ENCODE results near the gene CCNY.

DNA sequence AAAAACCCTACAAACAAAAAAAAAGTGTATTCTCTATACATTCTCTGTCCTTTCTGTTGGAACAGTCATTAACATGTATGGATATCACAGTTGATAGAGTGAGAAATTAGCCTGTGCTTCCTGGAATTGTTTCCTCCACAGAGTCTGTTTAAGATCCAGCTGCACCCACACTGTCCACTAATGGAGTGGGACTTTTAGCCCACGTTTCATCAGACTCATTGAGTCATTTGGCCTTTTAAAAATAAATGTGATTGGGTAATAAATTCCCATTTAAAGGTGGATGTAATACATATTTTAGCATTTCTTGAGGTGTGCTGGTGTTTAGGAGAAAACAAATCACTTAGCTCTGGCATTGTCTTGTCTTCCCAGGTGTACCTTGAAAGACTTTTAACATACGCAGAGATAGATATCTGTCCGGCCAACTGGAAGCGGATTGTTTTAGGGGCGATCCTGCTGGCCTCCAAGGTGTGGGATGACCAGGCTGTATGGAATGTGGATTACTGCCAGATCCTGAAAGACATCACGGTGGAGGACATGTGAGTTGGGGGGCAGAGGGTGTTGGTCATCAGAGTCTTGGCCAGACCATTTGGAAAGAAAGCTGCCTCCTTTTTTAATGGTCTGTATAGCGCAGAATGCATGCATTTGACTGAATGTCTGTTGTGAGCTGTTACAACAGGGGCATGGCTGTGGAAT is 216.5 kb downstream of the CCNY start:
- no peak for TF ChIP-seq TAF1 (IDR thresholded peaks at IDR 0.05; ENCODE audit: borderline replicate concordance, insufficient read depth, low read length)
- TF ChIP-seq, protein P1, sequence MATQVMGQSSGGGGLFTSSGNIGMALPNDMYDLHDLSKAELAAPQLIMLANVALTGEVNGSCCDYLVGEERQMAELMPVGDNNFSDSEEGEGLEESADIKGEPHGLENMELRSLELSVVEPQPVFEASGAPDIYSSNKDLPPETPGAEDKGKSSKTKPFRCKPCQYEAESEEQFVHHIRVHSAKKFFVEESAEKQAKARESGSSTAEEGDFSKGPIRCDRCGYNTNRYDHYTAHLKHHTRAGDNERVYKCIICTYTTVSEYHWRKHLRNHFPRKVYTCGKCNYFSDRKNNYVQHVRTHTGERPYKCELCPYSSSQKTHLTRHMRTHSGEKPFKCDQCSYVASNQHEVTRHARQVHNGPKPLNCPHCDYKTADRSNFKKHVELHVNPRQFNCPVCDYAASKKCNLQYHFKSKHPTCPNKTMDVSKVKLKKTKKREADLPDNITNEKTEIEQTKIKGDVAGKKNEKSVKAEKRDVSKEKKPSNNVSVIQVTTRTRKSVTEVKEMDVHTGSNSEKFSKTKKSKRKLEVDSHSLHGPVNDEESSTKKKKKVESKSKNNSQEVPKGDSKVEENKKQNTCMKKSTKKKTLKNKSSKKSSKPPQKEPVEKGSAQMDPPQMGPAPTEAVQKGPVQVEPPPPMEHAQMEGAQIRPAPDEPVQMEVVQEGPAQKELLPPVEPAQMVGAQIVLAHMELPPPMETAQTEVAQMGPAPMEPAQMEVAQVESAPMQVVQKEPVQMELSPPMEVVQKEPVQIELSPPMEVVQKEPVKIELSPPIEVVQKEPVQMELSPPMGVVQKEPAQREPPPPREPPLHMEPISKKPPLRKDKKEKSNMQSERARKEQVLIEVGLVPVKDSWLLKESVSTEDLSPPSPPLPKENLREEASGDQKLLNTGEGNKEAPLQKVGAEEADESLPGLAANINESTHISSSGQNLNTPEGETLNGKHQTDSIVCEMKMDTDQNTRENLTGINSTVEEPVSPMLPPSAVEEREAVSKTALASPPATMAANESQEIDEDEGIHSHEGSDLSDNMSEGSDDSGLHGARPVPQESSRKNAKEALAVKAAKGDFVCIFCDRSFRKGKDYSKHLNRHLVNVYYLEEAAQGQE (IDR thresholded peaks at IDR 0.05; ENCODE audit: insufficient read depth in 1 of 2, low read depth in 2 of 2, low read length in 2 of 2) = no peak
- TF ChIP-seq POLR2AphosphoS5 (IDR thresholded peaks at IDR 0.05; ENCODE audit: low read depth, low read length) = no peak
- TF ChIP-seq SIN3A (IDR thresholded peaks at IDR 0.05; ENCODE audit: borderline replicate concordance, insufficient read depth, low read length) = no peak
- no peak for TF ChIP-seq FOXP2 (optimal IDR thresholded peaks at IDR 0.05; ENCODE audit: borderline replicate concordance, extremely low read depth, extremely low read length, insufficient read depth)
